ENCODE measurements around the gene GMDS.

- TF ChIP-seq CTCF (IDR thresholded peaks at IDR 0.05; ENCODE audit: low read length) (no peak), EZH2phosphoT487 (IDR thresholded peaks at IDR 0.05; ENCODE audit: low read length) (no peak)
Measured at GRCh38 chr6:1615853-1616420, 629.5 kb downstream of the GMDS start.
